ENCODE measurements around the gene UROC1.
A peak's percentile ranks its signal among the peaks of the same experiment; 100 is the strongest.

The UROC1 gene

GRCh38 chr3:126530171-126531050 is 12.8 kb upstream of the UROC1 start:
- DNase-seq (ENCODE audit: low spot score) = peak; percentile 72

- no peak for DNase-seq (ENCODE audit: low spot score)
These were observed 12.1 kb upstream of the UROC1 start for GRCh38 chr3:126529585-126530170.

- no peak for DNase-seq (ENCODE audit: low spot score)
These were observed 11.4 kb upstream of the UROC1 start for GRCh38 chr3:126528800-126529541.

- DNase-seq (ENCODE audit: low spot score) = no peak
These were observed 10.8 kb upstream of the UROC1 start for GRCh38 chr3:126528419-126528799.

- DNase-seq (ENCODE audit: low spot score) = no peak
These were observed 10.1 kb upstream of the UROC1 start for GRCh38 chr3:126527455-126528211.

- no peak for DNase-seq (ENCODE audit: low spot score)
These were observed 9.4 kb upstream of the UROC1 start for GRCh38 chr3:126527006-126527405.

GRCh38 chr3:126526668-126527005 is 9.1 kb upstream of the UROC1 start:
- DNase-seq (ENCODE audit: low spot score) = no peak

GRCh38 chr3:126525853-126526667 is 8.5 kb upstream of the UROC1 start:
- no peak for DNase-seq (ENCODE audit: low spot score)

- no peak for DNase-seq (ENCODE audit: low spot score)
These were observed 7.7 kb upstream of the UROC1 start for GRCh38 chr3:126525091-126525852.

- DNase-seq (ENCODE audit: low spot score) = peak; percentile 64
These were observed 6.9 kb upstream of the UROC1 start for GRCh38 chr3:126524429-126524988.

GRCh38 chr3:126523745-126524428 is 6.3 kb upstream of the UROC1 start, which contains the start of gene CHST13:
Gene CHST13 (plus strand): TSS chr3:126524155. CDS start chr3:126524333, 178 bp downstream.
- peak; percentile 77 for DNase-seq (ENCODE audit: low spot score)

GRCh38 chr3:126522363-126522788 is 4.8 kb upstream of the UROC1 start:
- peak; percentile 58 for DNase-seq (ENCODE audit: low spot score)

GRCh38 chr3:126521122-126521891 is 3.7 kb upstream of the UROC1 start:
- DNase-seq (ENCODE audit: low spot score) = peak; percentile 67

- peak; percentile 59 for DNase-seq (ENCODE audit: low spot score)
These were observed 2.2 kb upstream of the UROC1 start for GRCh38 chr3:126519506-126520455.

GRCh38 chr3:126518779-126519177 is 1.2 kb upstream of the UROC1 start:
- DNase-seq (ENCODE audit: low spot score) = peak; percentile 90

- DNase-seq (ENCODE audit: low spot score) = peak; percentile 62
These were observed 609 bp upstream of the UROC1 start for GRCh38 chr3:126517986-126518778.

GRCh38 chr3:126516936-126517290 is 660 bp downstream of the UROC1 start:
- no peak for DNase-seq (ENCODE audit: low spot score)

Data from SW480 (cell line).